ENCODE data around the gene PARD6B. TPM values are rescaled to one million over a fixed set of nuclear protein-coding genes. Genes with fewer than 3 reads are reported as not detected.
"Not testable (repeated sequence)": the region's sequence is repeated elsewhere in the genome, so short reads cannot be mapped to it uniquely, and the experiment has no call there.

Gene PARD6B
- total RNA-seq, 1 experiment from 2014 or later, result 29.6 TPM

- peaks cover 26% of the 10 kb centered on the region for H3K4me1 Mint-ChIP-seq
- H3K27ac Mint-ChIP-seq; H3K9me3 Mint-ChIP-seq; ATAC-seq; H3K4me3 Mint-ChIP-seq; H3K27me3 Mint-ChIP-seq (ENCODE audit: low read depth); H3K36me3 Mint-ChIP-seq; DNase-seq (ENCODE audit: low spot score); POLR2A ChIA-PET: not testable (repeated sequence)
- CTCF ChIA-PET, result interaction anchor here (0.6 to 3.1 kb wide), 7 partner anchors 10 to 127 kb away, joined by 4 to 8 read pairs (median 6); no protein-coding TSS in a partner anchor
Observed at GRCh38 chr20:50703651-50704438, 27.5 kb upstream of the PARD6B start.

DNA sequence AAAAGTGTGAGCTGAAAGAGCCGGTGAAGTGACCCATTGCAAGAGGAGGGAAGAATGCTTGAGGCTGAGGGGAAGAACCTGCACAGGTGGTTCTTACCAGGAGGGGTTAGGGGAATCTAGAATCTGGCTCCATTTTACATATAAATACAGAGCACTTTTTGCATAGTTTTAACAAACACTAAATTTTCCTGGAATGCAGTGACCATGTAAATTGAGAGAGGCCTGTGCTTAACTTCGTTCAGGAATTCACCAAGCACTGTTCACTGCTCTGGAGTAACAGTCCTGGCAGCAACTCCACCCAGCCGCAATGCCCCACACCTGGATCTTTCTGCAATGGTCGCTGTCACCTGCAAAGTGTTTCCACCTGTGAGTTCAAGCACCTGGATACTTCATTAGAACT, 26.9 kb upstream of the PARD6B start:
- ATAC-seq, result peak; percentile 68
- ChIA-PET CTCF (interaction anchor here (0.6 to 3.1 kb wide), 7 partner anchors 9 to 127 kb away, joined by 4 to 8 read pairs (median 6); no protein-coding TSS in a partner anchor), POLR2A (no interaction called here)

GRCh38 chr20:50704971-50705370, 26.4 kb upstream of the PARD6B start:
- Mint-ChIP-seq H3K9me3 (no peaks in the 10 kb centered on the region), H3K4me1 (peaks cover 26% of the 10 kb centered on the region), H3K4me3 (no peak overlapping the region), H3K27ac (no peak overlapping the region), H3K27me3 (ENCODE audit: low read depth) (no peaks in the 10 kb centered on the region), H3K36me3 (no peaks in the 10 kb centered on the region)
- ATAC-seq (no peak), DNase-seq (ENCODE audit: low spot score) (no peak)
- ChIA-PET POLR2A (no interaction called here), CTCF (interaction anchor here (0.6 to 3.1 kb wide), 5 partner anchors 9 to 69 kb away, joined by 4 to 8 read pairs (median 4); no protein-coding TSS in a partner anchor)
- TF ChIP-seq, protein P1, sequence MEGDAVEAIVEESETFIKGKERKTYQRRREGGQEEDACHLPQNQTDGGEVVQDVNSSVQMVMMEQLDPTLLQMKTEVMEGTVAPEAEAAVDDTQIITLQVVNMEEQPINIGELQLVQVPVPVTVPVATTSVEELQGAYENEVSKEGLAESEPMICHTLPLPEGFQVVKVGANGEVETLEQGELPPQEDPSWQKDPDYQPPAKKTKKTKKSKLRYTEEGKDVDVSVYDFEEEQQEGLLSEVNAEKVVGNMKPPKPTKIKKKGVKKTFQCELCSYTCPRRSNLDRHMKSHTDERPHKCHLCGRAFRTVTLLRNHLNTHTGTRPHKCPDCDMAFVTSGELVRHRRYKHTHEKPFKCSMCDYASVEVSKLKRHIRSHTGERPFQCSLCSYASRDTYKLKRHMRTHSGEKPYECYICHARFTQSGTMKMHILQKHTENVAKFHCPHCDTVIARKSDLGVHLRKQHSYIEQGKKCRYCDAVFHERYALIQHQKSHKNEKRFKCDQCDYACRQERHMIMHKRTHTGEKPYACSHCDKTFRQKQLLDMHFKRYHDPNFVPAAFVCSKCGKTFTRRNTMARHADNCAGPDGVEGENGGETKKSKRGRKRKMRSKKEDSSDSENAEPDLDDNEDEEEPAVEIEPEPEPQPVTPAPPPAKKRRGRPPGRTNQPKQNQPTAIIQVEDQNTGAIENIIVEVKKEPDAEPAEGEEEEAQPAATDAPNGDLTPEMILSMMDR (IDR thresholded peaks at IDR 0.05), result no peak
- TF ChIP-seq RORB (CRISPR knock-in tag; IDR thresholded peaks at IDR 0.05) (no peak), JUN (CRISPR knock-in tag; IDR thresholded peaks at IDR 0.05) (no peak), TEAD4 (CRISPR knock-in tag; IDR thresholded peaks at IDR 0.05) (no peak), AFF4 (CRISPR knock-in tag; IDR thresholded peaks at IDR 0.05; ENCODE audit: borderline replicate concordance) (no peak), MXD4 (CRISPR knock-in tag; IDR thresholded peaks at IDR 0.05; ENCODE audit: borderline replicate concordance) (no peak), OVOL2 (CRISPR knock-in tag; IDR thresholded peaks at IDR 0.05; ENCODE audit: borderline replicate concordance) (no peak), HMGA2 (CRISPR knock-in tag; IDR thresholded peaks at IDR 0.05) (no peak)
- TF ChIP-seq, protein P2, sequence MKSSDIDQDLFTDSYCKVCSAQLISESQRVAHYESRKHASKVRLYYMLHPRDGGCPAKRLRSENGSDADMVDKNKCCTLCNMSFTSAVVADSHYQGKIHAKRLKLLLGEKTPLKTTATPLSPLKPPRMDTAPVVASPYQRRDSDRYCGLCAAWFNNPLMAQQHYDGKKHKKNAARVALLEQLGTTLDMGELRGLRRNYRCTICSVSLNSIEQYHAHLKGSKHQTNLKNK (CRISPR knock-in tag; IDR thresholded peaks at IDR 0.05), result no peak

More for the DNA sequence above, 26.9 kb upstream of the PARD6B start:
- no peak overlapping the region for H3K27ac Mint-ChIP-seq
- TF ChIP-seq, protein P3, sequence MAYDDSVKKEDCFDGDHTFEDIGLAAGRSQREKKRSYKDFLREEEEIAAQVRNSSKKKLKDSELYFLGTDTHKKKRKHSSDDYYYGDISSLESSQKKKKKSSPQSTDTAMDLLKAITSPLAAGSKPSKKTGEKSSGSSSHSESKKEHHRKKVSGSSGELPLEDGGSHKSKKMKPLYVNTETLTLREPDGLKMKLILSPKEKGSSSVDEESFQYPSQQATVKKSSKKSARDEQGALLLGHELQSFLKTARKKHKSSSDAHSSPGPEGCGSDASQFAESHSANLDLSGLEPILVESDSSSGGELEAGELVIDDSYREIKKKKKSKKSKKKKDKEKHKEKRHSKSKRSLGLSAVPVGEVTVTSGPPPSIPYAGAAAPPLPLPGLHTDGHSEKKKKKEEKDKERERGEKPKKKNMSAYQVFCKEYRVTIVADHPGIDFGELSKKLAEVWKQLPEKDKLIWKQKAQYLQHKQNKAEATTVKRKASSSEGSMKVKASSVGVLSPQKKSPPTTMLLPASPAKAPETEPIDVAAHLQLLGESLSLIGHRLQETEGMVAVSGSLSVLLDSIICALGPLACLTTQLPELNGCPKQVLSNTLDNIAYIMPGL (CRISPR knock-in tag; IDR thresholded peaks at IDR 0.05), result no peak
- no peak for TF ChIP-seq ATF2 (CRISPR knock-in tag; IDR thresholded peaks at IDR 0.05; ENCODE audit: borderline replicate concordance, low read depth)
- TF ChIP-seq, protein P4, sequence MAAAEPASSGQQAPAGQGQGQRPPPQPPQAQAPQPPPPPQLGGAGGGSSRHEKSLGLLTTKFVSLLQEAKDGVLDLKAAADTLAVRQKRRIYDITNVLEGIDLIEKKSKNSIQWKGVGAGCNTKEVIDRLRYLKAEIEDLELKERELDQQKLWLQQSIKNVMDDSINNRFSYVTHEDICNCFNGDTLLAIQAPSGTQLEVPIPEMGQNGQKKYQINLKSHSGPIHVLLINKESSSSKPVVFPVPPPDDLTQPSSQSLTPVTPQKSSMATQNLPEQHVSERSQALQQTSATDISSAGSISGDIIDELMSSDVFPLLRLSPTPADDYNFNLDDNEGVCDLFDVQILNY (CRISPR knock-in tag; IDR thresholded peaks at IDR 0.05), result no peak
- no peak for TF ChIP-seq ZNF263 (CRISPR knock-in tag; IDR thresholded peaks at IDR 0.05; ENCODE audit: low read depth)
- TF ChIP-seq ZSCAN18 (CRISPR knock-in tag; IDR thresholded peaks at IDR 0.05), result no peak
- TF ChIP-seq ZNF396 (CRISPR knock-in tag; IDR thresholded peaks at IDR 0.05; ENCODE audit: borderline replicate concordance), result no peak
- TF ChIP-seq ZNF138 (CRISPR knock-in tag; conservative IDR thresholded peaks at IDR 0.05), result no peak
- no peak for TF ChIP-seq CREB1 (CRISPR knock-in tag; IDR thresholded peaks at IDR 0.05)
- H3K4me3 Mint-ChIP-seq, result no peak overlapping the region
- H3K9me3 Mint-ChIP-seq, result no peaks in the 10 kb centered on the region
- peaks cover 26% of the 10 kb centered on the region for H3K4me1 Mint-ChIP-seq
- H3K27me3 Mint-ChIP-seq (ENCODE audit: low read depth), result no peaks in the 10 kb centered on the region
- no peak for DNase-seq (ENCODE audit: low spot score)
- no peaks in the 10 kb centered on the region for H3K36me3 Mint-ChIP-seq
